GM21367 (cell line): Measurements from ENCODE around the gene CTNNA2.
"Not testable (repeated sequence)": the region's sequence is repeated elsewhere in the genome, so short reads cannot be mapped to it uniquely, and the experiment has no call there.

Source experiments
- ATAC-seq: cut with Tn5 transposase; IDR thresholded peaks from one replicate; pipeline ENCODE4 v1.9.1; 2021; ENCODE audit not compliant: unreplicated experiment

Gene CTNNA2

GRCh38 chr2:80128080-80128479 lies 615.2 kb downstream of the CTNNA2 start:
- ATAC-seq = no peak

- no peak for ATAC-seq
Measured at GRCh38 chr2:80132281-80132680, 619.4 kb downstream of the CTNNA2 start.

- ATAC-seq = no peak
Measured at GRCh38 chr2:80135001-80135400, 622.1 kb downstream of the CTNNA2 start.

- no peak for ATAC-seq
Measured at GRCh38 chr2:80136338-80136737, 623.5 kb downstream of the CTNNA2 start.

- no peak for ATAC-seq
Measured at GRCh38 chr2:80139001-80139400, 626.1 kb downstream of the CTNNA2 start.

- no peak for ATAC-seq
Measured at GRCh38 chr2:80141007-80141726, 628.3 kb downstream of the CTNNA2 start.

DNA sequence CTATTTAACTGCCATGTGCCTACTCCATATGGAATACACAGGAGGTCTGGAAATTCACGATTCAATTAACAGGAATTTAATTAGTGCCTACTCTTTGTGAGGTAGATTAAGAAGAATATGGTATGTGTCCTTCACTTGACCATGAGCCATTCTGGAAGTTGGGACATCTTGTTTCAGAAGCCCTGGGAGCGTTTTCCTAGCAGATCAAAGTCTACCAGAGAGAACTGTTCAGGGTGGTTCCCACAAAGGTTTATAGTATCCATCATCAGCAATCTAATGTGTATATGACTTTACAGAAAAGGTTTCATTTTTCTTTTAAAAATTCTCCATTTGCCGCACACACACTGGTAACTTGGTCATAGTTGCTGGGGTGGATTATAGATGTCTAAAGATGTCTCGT lies 632.6 kb downstream of the CTNNA2 start:
- ATAC-seq = no peak

DNA sequence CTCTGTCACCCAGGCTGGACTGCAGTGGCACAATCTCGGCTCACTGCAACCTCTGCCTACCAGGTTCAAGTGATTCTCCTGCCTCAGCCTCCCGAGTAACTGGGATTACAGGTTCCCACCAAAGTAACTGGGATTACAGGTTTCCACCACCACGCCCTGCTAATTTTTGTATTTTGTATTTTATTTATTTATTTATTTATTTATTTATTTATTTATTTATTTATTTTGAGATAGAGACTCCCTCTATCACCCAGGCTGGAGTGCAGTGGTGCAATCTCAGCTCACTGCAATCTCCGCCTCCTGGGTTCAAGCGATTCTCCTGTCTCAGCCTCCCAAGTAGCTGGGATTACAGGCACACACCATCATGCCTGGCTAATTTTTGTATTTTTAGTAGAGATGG lies 633.9 kb downstream of the CTNNA2 start:
- ATAC-seq = not testable (repeated sequence)

- ATAC-seq = no peak
Measured at GRCh38 chr2:80147690-80148089, 634.8 kb downstream of the CTNNA2 start.

DNA sequence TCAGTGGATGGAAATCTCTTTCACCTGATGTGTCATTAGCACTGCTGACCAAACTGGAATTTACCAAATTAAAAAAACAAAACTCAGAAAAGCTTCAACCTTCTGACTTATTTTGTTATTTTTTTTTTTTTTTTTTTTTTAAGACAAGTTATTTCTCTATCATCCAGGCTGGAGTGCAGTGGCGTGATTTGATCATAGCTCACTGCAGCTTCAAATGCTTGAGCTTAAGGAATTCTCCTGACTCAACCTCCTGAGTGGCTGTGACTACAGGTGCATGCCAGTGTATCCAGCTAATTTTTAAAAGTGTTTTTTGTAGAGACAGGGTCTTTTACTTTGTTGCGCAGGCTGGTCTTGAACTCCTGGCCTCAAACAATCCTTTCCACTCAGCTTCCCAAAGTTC lies 636.1 kb downstream of the CTNNA2 start:
- ATAC-seq = no peak

DNA sequence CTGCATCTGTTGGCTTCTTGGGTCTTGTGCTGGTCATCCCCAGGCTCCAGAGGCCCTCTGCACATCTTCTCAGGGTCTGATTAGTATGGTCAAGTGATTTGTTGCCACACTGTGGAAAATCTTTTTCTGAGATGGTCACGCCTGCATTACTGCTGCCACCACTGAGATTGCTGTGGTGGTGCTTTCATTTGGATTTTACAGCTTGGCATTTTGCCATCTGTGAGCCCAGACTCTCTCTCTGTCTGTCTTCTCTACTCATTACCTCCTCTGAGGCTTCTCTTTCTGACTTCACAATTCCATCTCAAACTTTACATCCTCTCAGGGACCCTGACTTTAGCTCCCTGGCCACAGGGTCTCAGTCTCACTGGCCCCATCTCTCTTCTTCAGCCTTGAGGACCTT lies 637.1 kb downstream of the CTNNA2 start:
- ATAC-seq = no peak

DNA sequence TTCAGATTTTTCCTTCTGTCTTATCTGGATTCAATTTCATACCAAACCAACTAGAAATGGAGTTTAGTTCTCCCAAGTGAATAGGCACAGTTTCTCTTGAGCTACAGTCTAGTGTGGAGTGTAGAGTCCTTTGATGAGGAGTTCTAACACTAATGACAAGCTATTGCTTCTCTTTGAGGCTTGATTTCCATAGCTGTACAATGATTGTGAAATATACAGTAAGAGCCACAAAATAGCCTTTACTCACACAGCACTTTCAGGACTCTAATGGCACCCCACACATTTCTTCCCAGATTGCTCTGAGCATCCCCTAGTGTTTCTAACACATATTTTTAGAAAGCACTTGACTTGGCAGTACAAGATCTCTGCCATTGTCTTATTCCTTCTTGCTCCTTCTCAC lies 638.4 kb downstream of the CTNNA2 start:
- no peak for ATAC-seq

DNA sequence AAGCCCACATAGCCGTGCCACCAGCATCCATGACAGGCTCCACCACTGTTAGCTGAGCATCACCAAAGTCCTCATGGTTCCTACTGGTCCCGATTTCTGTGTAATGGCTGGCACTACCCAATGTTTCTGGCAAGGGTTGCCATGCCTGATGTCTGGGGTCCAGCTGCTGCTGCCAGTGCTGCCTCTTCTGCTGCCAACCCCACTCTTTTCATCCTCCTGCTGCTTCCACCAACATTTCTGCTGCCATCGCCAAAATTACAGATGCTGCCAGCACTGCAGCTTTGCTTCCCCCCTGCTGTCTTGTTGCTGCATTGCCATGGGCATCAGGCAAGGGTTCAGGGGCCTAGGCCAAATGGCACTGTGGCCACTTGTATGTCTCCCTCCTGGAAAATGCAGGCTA lies 638.8 kb downstream of the CTNNA2 start:
- ATAC-seq = no peak

GRCh38 chr2:80153151-80153550 lies 640.3 kb downstream of the CTNNA2 start:
- ATAC-seq = no peak

DNA sequence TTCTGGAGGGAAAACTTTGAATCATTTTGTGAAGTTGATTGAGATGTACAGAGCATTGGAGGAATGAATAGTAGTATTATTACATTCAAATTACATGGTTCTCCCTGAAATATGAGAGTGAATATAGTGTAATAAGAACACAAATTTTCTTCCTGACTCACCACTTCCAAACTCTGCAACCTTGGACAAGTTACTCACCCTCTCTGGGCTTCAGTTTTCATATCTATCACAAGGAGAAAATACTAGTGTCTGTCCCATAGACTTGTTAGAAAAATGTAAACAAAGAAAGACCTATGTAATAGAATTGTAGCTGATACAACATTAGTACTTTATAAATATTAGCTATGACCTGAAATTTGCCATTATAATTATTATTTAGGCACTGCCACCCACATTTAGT lies 640.9 kb downstream of the CTNNA2 start:
- ATAC-seq = no peak

GRCh38 chr2:80154231-80154915 lies 641.5 kb downstream of the CTNNA2 start:
- no peak for ATAC-seq

GRCh38 chr2:80164375-80164774 lies 651.5 kb downstream of the CTNNA2 start:
- ATAC-seq = no peak

DNA sequence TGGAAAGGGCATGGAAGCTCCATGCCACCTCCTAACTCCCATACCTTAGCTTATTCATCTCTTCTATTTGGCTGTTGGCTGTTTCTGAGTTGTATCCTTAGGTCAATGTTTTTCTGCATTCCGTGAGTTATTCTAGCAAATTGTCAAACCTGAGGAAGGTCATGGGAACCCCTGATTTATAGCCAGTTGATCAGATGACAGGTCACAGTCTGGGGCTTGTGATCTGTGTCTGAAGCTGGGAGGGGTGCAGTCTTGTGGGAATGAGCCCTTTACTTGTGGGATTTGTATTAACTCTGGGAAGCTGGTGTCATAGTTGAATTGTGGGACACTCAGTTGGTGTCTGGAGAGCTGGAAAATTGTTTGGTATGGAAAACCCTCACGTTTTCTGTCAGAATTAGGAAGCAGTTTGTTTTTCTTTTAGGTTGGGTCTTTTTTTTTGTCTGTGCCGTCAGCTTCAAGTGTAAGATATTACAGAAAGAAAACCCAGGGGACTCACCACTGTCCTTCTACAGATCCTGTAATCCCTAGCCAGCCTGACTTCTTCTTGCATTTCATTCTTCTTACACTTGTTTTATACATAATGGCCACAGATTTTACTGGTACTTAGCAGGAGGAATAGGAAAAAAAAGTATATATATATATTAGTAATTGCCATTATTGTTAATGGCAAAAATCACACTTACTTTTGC lies 653.8 kb downstream of the CTNNA2 start:
- no peak for ATAC-seq

DNA sequence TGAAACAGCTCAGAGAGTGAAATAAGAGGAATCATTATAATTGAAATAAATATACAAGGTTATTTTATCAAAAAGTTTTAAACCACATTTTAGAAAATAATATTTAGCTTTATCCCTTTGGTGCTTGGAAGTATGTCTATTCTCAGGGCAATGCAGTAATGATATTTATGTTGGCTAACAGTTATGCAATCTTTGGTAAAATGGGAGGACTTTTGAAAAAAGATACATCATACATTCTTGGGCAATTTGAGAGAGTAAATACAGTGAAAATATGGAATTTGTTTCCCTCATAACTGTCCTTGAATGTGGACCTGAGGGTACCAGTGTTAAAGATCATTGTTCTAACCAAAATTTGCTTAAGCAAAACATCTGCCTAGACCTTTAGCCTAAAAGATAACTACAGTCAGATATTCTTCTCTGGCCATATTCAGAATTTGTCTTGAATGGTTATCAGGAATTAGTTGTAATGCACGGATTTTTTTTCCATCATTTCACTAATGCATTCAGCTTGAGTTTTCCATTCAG lies 654.5 kb downstream of the CTNNA2 start:
- no peak for ATAC-seq

GRCh38 chr2:80168037-80168436 lies 655.2 kb downstream of the CTNNA2 start:
- ATAC-seq = no peak

- ATAC-seq = no peak
Measured at GRCh38 chr2:80168801-80169200, 656.0 kb downstream of the CTNNA2 start.
